HG02938 (cell line): Measurements from ENCODE around the gene IRX4.

Source experiments
- ATAC-seq: cut with Tn5 transposase; IDR thresholded peaks from one replicate; pipeline ENCODE4 v1.9.1; 2021; ENCODE audit warnings: mild to moderate bottlenecking, moderate library complexity; ENCODE audit not compliant: unreplicated experiment

IRX4 gene

DNA sequence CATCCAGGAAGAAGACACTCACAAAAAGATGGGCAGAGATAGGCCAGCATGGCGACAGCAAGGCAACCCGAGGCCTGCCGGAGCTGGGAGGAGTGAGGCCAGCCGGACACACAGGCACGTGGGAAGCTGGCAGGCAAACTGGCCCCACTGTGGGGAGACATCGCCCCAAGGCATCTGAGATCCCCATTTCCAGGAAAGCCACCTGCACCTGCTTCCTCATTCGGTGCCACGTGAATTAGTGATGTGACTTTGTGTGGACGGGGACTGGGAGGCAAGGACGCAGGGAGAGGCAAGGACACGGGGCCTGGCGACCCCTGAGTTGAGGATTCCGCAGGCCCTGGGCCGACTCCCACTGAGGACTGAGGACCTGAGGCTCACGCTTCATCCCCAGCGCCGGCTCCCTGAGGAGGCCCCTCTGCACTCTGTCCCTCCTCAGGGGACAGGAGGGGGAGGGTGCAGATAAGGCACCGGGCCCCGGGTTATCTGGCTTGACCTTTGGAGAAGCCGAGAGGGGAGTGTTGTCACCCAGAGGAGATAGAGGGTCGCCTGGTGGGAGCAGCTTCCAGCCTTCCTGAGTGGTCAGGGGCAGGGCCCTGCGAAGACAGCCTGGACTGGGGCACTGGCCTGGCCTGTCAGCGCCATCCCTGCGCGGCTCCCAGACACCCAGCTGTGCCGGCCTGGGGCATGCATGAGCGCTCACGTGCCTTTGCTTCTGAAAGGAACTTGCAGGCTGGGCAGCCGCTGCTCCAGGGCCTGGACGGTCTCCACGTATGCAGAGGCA, 41.8 kb downstream of the IRX4 start:
- ATAC-seq: no peak

DNA sequence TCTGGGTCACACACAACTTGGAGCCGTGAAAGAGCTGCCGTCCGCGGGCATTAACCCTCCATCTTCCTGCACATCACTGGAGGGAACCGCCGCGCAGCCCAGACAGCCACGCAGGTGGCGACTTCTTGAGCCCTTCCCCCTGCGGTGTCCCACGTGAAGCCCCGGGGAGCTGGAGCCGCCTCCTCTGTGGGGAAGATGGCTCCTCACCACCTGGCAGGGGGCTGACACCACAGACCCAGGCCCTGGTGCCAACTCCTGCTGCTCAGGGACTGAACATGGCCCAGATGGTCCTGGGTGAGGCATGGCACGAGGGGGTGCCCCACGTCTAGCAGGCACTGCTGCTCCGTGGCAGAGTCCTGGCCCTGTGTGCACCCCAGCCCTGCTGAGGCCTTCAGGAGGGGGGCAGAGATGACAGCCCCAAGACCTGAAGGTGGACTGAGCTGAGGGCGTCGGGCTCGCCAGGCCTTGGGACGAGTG, 42.6 kb downstream of the IRX4 start:
- no peak for ATAC-seq

DNA sequence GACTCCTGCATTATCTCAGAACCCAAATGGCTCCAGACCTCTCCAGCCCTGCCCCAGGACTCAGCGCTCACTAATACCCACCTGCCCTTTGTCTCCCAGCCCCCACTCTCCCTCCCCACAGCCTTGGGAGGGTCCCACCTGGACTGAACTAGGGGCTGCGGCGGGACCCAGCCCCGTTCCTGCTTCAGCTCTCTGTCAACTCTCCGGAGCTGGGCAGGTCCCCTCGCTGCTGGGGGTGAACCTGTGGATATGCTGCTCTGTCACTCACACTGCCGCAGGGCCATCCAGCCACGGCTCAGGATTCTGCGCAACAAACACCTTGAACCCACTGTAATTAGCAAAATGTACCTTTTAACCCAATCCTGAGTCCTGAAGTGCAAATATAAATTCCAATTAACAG, 44.7 kb downstream of the IRX4 start:
- no peak for ATAC-seq

DNA sequence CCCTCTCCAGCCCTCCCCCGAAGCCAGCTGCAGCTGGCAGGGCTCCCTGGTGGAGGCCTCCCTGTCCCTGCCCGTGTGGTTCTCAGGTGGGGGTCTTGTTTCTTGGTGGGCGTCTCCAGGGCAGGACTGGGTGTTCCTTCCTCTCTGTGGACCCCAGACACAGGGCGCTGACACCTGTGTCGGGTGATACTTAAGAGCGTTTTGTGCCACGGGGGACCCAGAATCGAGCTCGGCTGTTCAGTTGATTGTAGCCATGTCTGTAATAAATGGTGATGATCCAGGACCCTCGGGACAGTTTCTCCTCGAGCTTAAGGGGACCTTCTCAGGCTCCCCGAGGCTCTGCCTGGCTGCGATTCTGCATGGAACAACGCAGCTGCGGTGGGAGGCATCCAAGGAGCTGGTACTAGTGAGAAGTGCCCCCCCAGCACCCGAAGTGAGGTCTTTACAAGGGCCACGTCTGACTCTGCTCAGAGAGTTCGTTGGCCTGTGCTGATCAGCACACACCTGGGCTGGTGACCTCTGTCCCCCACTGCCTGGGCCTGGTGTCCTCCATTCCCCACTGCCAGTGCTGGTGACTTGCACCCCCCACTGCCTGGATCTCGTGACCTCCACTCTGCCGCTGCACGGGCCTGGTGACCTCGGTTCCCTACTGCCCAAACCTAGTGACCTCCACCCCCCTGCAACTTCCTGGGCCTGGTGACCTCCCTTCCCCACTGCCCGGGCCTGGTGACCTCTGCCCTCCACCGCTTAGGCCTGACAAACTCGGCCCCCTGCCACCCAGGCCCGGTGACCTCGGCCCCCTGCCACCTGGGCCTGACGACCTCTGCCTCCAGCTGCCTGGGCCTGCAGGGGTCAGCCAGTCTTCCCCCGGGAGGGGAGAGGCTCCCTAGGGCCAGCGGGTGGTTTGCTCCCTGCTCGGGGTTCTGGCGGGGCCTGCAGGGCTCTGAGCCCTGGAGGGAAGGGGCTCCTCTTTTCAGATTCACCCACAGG, 45.5 kb downstream of the IRX4 start:
- no peak for ATAC-seq

DNA sequence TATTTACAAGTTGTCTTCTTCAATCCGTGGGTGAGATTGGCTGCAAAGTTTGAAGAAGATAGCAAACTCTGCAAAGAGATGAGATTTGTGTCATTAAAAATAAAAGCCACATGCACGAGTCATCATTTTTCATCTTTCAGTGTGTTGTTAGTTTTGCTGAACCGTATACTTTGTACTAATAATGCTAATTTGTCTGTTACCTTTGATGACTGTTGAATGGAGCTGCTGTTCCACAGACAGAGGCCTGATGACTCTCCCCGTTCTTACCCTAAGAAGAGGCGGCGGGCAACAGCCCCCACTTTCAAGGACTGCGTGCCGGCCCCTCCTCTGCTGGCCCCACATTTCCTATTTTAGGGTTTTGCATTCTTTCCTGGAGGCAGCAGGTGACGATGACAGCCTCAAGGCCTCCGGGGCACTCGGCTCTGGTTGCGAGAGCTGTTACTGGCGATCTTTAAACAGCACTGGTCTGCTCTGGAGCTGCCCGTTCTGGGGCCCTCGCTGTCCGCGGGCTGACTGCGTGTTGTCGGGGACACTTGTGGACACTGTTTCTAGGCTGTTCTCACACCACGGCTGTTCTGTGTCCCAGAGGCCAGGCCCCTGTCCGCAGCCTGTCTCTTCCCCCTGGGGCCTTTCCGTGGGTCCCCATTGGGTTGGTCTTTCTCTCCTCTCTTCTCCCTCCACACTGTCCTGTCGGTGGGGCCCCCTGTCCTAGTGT, 46.4 kb downstream of the IRX4 start:
- ATAC-seq: no peak

DNA sequence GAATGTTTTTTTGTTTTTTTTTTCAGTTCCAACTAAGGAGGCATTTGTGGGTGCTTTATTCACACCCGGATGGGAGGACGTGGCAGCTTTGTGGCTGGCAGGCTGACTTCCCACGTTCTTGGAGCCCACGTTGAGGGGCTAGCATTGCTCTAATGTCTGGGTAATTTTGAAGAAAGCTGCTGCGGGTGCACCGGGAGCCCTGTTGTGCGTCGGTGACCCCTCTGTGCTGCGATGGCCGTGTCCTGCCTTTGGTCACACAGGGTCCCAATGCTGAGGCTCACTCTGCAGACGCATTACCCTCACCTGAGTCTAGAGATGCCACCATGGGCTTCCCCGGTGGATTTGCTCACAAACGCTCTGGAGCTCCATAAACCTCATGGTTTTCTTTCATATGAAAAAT, 47.3 kb downstream of the IRX4 start:
- ATAC-seq: no peak

DNA sequence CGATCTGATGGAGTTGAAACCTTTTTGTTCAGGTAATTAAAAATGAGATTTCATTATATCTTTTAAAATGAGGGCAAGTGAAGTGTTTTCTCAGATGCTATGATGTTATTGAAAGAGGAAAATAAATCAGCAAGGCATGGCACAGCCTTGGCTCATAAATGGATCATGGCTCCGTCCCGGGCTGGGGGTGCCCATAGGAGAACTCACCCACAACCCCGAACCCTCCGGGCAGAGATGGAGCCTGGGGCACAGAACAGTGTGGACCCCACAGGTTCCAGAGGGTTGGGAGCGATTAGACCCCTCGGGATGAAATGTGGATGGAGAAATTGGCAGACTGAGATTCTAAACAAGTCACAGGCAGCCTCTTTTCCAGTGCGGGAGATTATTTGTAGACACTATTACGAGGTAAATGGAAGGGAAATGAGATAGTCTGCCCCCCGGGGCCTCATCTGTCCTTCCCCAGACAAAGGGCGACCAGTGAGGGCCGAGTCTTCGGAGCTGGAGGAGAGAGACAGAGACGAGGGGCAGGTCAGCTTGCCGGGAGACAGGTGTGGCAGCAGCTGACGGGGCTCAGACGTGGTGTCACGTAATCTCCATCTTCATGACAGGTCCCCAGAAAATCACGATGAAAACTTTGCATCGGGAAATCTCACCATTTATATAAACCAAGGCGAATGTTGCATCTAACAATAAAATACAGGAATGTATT, 47.9 kb downstream of the IRX4 start:
- ATAC-seq: no peak

DNA sequence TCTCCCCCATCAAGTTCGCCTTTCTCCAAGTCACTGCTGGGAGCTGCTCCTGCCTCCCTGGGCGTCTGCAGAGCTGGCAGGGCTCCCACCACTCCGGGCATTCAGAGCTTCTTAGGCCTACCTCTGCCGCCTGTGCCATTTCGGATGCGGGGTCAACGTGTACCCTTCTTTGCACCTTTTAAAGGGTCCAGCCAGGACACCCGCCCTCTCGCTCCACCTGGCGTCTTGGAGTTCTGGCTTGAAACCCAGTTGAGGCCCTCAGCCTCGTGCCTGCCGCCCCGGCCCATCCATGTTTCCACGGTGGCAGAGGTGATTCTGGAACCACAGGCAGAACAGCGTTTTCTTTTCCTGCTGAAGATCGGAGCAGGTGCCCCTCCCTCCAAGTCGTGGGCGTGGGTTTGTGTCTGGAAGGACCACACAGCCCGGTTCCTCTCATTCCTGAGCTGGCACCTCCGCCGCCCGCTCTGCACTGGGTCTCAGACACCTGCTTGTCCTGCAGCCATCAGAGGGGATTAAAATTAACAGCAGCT, 48.6 kb downstream of the IRX4 start:
- ATAC-seq: no peak

DNA sequence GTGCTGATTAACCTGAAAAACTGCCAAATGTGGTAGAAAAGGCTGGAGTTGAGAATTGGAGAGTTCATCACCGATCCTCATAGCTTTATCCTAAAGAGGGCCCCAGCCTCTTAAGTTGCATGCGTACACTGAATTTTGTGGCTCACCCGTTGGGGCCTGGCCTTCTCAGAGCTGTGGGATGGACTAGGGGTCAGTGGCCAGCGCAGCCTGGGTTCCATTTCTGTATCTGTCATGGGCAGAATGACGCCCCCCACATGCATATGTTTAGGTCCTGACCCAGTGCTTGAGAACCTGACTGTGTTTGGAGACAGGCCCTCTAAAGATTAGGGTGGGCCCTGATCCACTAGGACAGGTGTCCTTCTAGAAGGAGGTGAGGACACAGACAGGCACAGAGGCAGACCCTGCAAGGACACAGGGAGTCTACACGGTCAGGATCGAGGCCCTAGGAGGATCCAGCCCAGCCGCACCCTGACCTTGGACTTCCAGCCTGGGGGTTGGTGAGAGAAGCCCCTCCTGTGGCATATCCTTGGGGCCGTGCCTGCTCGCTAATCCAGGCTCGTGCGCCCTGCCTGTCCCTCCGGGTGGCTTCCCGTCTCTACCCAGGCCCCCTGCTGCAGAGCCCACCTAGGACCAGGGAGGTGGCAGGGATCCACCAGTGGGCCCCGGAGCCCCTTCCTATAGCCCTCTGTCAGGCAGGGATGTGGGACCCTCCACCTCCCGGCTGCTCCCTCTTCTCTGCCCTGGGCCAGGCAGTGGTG, 49.3 kb downstream of the IRX4 start:
- ATAC-seq: no peak

DNA sequence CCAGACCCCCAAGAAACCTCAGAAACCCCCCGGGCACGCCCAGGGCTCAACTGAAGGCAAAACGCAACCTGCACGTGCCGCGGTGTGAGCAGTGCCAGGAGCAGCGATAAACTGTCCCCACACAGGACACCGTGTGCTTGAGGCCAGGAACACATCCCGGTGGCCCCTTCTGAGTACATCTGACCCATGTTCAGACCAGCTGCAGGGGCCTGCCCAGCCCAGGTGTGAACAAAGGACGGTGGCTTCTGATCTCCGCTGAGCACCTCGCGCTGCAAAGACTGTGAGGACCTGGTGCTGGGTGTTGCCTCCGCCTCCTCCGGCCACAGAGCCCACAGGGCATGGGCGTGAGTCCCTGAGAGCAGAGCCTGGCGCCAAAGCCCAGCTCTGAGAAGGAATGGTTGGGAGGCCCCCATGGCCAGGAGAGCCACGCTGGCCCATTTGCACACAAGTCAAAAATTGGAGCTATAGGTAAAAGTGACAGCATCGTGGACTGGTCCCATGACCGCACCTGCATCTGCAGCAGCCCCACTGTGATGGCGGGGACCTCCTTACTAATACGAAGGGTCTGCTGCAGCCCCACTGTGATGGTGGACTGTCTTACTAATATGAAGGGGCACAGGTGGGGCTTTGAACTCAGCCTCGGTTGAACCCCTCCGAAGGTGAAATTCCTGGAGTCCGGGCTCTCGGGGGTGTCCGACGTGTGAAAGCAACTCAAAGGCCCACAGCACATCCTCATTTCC, 50.0 kb downstream of the IRX4 start:
- no peak for ATAC-seq

DNA sequence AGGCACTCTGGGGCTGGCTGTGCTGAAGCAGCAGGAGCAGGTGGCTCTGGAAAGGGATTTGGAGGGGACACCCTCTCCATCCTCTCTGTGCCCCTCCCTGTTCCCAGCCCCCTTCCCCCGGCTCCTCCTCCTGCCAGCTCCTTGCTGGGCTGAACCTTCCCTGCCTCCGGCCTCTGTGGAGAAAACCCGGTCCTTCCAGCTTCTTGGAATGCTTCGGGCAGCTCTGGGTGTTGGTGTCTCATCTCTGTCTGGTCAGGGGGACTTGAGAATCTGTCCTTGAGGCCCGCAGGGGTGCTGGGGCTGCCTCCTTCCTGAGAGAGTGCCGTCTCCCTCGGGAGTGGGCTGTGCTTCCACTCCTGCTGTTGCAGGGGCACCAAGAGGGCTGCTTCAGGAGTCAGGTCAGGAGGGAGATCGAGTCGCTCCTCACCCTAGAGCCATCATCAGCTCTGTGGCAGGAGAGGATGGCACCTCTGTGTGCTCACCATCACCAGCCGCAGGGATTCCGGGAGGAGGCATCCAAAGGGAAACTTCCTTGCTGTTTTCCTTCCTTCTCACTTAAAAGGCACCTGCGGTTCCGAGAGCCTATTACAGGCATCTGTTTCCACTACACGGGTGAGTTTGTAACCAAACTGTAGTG, 50.9 kb downstream of the IRX4 start:
- no peak for ATAC-seq

DNA sequence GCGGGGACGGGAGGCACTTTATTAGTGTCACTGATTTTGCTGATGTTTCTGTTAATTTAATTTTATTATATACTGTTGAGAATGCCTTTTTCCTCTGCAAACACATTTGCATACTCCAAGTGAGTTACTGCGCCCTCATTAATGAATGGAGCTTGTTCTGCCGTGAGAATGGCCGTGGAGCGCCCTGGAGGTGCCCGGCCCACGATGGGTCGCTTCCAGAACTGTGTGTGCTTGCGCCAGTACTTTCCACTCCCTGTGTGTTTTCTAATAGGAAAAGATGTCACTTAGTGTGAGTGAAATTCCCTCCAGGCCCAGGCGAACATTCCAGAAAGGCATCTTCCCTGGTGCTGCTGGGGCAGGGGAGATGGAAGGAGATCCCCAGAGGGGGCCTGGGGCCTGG, 51.5 kb downstream of the IRX4 start:
- ATAC-seq: no peak

DNA sequence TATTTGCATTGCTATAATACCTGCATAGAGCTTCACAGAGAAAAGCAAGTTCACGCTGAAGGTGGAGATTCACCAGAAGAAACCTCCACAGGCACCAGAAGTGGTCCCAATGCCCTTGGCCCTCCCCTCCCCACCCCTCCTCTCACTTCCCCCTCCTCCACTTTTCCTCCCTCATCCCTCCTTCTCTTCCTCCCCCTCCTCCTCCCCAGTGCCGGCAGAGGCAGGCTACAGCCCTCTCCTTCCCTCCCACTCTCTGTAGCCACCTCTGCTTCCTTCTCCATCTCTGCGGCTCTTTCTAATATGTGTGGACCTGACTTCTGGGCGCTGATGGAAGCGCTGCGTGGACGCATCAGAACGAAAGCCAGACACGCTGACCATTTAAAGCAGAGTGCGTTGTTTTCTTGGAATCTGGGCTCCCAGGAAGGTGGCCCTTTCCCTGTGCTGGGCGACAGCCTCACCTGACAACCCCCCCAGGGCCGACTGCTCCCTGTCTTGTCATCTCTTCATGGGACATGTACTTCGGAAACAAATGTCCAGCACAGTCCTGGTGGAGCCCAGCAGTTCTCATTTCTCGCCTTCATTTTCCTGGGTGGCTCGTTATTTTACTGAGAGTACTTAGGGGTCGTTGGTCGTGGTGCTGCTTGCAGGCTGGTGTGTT, 52.0 kb downstream of the IRX4 start:
- ATAC-seq: no peak

DNA sequence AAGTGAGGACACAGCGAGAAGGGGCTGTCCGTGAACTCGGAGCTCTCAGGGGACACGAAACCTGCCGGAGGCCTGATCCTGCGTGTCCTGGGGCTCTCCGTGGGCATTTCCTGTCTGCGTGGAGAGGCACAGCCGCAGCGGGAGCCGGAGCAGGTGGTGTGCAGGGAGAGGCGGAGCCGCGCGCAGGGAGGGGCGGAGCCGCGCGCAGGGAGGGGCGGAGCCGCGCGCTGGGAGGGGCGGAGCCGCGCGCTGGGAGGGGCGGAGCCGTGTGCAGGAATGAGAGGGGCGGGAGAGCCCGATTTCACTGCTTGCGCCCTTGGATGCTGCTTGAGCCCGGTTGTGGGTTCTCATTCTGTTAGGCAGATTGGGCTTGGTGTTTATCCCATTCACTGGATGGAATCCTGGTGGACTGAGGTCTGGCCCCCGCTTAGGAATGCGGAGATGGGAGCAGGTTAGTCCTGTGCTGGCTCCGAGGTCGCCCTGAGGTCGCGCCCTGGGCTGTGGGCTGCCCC, 54.8 kb downstream of the IRX4 start:
- no peak for ATAC-seq
